PC-3 (cell line): ENCODE data around the gene SPIRE1.

Experiments
- EZH2 ChIP-seq: fragments of 300-600 bp; sonication (generic); IDR thresholded peaks from one replicate; pipeline ENCODE4 v1.6.1; 2017; ENCODE audit warnings: antibody characterized with exemption, mild to moderate bottlenecking, low read length; ENCODE audit not compliant: unreplicated experiment
- EZH2phosphoT487 ChIP-seq: fragments of 300-600 bp; sonication (generic); IDR thresholded peaks from 2 replicates; pipeline ENCODE4 v1.6.1; 2018; ENCODE audit warnings: mild to moderate bottlenecking, antibody characterized with exemption, low read length, borderline replicate concordance
- TF ChIP-seq, protein P1 (sequence below): fragments of 300-600 bp; sonication (generic); conservative IDR thresholded peaks from 2 replicates; pipeline ENCODE4 v1.5.1; 2017; ENCODE audit warnings: antibody characterized with exemption, low read depth, mild to moderate bottlenecking, low read length

DNA sequence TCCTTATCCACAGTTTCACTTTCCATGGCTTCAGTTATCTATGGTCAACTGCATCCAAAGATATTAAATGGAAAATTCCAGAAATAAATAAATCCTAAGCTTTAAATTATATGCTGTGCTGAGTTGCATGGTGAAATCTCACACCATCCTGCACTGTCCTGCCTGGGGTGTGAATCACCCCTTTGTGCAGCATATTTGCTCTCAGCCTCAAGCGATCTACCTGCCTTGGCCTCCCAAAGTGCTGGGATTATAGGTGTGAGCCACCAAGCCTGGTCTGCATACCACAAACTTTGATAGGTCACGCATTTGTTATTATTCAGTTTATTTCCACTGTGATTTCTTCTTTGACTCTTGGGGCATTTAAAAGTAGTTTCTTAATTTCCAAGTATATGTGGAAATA is 117.2 kb downstream of the SPIRE1 start:
- TF ChIP-seq, protein P1, sequence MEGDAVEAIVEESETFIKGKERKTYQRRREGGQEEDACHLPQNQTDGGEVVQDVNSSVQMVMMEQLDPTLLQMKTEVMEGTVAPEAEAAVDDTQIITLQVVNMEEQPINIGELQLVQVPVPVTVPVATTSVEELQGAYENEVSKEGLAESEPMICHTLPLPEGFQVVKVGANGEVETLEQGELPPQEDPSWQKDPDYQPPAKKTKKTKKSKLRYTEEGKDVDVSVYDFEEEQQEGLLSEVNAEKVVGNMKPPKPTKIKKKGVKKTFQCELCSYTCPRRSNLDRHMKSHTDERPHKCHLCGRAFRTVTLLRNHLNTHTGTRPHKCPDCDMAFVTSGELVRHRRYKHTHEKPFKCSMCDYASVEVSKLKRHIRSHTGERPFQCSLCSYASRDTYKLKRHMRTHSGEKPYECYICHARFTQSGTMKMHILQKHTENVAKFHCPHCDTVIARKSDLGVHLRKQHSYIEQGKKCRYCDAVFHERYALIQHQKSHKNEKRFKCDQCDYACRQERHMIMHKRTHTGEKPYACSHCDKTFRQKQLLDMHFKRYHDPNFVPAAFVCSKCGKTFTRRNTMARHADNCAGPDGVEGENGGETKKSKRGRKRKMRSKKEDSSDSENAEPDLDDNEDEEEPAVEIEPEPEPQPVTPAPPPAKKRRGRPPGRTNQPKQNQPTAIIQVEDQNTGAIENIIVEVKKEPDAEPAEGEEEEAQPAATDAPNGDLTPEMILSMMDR: no peak
- TF ChIP-seq EZH2 (no peak), EZH2phosphoT487 (no peak)
